Inferior parietal cortex (tissue), 1 donor: Measurements from ENCODE around the gene MPL.

Source experiments
- DNase-seq: peaks from one replicate; pipeline ENCODE4 v3.0.0-alpha.2; 2016; ENCODE audit errors: extremely low spot score

MPL gene

DNA sequence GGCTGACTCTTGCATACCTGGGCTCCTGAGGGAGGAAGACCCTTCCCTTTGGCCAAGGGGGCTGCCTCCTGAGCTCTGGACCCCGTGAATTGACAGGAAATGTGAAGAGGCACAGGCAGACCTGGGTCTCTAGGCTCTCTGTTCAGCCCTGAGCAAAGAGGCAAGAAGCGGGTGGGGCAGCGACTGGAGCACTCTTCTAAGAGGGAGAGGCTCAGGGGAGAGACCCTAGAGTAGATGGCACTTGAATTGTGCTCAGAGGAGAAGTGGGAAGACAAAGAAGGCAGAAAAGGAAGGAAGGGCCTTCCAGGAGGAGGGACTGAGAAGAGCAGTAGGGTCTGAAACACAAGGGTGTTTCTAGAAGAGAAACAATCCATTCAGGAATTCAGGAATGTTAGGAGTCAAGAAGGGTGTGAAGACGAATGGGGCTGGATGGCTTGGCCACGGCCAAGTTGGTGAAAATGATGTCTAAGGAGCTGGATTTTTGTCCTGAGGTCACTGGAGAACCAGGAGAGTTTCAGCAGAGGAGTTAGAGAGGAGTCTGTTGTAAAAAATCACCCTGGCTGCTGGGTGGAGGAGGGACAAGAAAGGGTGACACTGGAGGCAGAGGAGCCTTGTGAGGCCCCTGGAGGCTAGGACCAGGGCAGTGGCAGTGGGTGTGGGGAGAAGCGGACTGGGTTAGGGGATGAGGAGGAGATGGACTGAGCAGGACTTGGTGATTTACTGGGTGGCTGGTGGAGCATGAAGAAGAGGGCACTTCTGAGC lies 31.5 kb upstream of the MPL start:
- DNase-seq: no peak

DNA sequence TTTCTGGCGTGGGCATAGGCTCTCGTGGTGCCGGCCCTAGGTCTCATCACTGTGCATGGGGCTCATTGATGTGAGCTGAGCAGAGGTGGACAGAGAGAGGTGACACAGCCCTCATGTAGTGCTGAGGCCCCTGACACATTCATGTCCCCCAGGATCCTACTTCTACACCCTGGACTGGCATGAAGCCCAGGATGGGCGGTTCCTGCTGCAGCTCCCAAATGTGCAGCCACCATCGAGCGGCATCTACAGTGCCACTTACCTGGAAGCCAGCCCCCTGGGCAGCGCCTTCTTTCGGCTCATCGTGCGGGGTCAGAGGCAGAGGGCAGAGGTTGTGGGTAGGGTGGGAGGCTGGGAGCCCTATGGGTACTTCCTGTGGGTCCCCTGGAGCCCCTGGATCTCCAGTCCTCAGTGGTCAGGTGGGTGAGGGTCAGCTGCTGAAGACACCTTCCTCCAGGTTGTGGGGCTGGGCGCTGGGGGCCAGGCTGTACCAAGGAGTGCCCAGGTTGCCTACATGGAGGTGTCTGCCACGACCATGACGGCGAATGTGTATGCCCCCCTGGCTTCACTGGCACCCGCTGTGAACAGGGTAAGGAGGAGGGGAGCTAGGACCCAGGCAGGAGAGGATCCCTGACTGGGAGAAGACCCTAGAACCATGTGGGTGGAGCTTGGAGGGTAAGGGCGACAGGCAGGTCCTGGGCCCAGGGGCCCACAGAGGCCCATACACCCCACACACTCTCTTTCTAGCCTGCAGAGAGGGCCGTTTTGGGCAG lies 30.7 kb upstream of the MPL start:
- no peak for DNase-seq

DNA sequence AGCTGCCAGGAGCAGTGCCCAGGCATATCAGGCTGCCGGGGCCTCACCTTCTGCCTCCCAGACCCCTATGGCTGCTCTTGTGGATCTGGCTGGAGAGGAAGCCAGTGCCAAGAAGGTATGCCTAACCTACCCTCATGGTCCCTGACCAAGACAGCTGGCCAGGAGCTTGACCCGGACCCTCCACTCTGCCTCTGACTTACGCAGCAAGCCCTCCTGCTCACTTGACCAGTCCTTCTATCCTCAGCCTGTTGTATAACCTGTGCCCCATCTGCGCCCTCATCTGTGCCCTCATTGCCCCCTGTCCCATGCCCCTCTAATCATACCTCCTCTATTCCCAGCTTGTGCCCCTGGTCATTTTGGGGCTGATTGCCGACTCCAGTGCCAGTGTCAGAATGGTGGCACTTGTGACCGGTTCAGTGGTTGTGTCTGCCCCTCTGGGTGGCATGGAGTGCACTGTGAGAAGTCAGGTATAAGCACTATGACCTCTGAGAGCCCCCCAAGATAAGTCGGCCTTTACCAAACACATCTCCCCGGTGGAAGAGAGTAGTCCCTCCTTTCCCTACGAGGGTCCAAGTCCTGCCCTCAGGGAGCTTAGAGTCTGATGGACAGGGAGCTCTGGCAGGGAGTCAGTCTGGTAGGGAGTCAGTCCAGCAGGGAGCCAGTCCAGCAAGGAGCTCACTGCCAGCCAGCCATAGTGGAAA lies 30.0 kb upstream of the MPL start:
- DNase-seq: no peak

DNA sequence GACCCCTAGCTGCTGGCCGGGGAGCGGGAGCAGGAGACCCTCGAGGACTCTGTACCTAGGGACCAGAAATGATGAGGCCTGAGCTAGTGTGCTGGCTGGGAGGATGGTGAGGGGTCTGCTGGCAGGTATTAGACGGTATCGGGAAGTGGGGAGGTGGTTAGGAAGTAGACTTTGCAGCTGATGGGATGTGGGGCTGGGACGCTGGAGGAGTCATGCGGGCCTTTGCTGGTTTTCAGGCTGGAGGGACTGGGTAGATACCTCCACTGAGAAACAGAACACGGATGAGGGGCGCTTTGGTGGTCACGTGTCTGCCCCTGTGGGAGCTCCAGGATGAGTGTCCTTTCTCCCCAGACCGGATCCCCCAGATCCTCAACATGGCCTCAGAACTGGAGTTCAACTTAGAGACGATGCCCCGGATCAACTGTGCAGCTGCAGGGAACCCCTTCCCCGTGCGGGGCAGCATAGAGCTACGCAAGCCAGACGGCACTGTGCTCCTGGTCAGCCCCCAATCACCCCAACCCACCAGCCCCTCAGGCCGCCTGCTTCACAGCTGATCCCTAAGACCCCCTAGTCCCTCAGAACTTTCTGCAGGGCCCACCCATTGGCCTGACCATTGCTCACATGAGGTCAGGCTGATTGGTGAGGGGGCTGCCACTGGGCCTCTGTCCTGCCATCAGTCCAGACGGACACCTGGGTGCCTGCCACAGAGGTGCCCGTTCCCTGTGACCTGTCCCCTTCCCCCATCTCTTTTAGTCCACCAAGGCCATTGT lies 28.8 kb upstream of the MPL start:
- no peak for DNase-seq

- no peak for DNase-seq
Measured at GRCh38 chr1:43309405-43310025, 28.1 kb upstream of the MPL start.

DNA sequence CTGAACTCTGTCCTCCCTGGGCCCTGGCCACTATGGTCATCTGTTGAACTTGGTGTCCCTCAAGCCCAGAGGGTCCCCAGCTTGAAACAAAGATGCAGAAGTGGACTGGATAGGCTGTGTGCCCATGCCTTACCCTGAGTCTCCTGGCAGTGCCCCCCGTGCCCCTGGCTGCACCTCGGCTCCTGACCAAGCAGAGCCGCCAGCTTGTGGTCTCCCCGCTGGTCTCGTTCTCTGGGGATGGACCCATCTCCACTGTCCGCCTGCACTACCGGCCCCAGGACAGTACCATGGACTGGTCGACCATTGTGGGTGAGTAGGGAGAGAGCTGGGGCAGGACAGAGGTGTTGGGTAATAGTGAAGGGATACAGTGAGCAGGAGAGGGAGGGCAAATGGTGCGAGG lies 26.1 kb upstream of the MPL start:
- no peak for DNase-seq

GRCh38 chr1:43312212-43312623 lies 25.4 kb upstream of the MPL start:
- no peak for DNase-seq

DNA sequence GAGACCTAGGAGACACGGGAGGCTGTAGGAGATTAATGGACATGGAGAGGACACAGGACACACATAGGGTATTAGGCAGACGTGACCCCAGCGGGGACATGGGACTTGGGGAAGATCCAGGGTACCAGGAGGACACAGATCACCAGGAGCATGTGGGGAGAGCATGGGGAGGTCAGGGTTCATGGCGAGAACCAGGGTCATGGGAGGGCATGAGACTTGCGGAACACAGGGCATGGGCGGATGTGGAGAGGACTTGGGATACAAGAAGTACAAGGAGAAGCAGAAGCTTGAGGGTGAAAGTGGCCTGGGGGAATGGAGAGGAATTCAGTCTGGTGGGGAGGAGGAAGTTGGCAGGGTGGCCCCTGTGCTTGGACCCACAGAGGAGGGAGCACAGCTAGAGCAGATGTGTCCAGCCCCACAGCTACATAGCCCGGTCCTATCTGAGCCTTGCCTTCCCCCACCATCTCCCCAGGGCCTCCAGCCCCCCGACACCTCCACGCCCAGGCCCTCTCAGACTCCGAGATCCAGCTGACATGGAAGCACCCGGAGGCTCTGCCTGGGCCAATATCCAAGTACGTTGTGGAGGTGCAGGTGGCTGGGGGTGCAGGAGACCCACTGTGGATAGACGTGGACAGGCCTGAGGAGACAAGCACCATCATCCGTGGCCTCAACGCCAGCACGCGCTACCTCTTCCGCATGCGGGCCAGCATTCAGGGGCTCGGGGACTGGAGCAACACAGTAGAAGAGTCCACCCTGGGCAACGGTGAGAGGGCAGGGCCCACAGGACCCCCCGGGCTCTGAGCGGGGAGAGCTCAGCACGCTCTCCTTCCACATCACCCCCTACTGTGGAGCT lies 24.7 kb upstream of the MPL start:
- no peak for DNase-seq

DNA sequence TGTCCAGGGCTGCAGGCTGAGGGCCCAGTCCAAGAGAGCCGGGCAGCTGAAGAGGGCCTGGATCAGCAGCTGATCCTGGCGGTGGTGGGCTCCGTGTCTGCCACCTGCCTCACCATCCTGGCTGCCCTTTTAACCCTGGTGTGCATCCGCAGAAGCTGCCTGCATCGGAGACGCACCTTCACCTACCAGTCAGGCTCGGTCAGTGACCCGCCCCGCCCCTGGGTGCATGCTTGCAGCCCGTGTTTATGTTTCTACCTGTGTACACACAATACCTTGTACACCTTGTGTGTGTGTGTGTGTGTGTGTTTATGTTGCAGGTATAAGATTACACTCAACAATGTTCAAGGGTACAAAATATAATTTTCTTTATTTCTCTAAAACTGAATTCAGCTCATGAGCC lies 23.8 kb upstream of the MPL start:
- DNase-seq: no peak

GRCh38 chr1:43314233-43314632 lies 23.4 kb upstream of the MPL start:
- DNase-seq: no peak

GRCh38 chr1:43315481-43315880 lies 22.1 kb upstream of the MPL start:
- peak; percentile 64 for DNase-seq

DNA sequence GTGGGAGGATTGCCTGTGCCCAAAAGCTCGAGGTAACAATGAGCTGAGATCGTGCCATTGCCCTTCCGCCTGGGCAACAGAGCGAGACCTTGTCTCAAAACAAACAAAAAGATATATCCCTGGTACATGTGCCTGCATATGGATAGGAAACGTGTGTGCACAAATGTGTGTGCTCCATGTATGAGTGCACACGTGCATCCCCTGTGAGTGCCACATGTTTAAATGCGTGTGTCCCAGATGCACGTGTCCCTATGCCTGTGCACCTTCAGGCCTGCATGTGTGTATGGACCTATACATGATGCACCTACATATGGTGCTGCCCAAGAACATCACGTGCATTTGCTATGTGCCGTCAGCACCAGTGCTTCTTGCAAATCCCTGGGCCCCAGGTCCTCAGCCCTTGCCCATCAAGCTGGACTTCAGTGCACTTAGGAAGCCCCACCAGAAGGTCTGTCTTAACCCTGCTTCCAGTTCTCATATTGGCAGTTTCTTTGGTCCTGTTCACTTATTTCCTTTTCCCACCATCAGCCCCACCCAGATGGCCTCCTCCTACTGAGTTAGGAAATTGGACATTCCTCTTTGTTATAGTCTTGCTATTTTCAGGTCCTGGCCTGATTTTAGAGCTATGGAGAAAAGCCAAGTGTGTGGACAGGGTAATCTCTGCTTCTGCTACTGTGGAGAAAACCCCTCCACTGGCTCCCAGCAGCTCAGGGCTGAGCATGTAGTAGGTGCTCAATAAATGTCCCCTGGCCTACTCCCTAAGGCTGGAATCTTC lies 21.5 kb upstream of the MPL start:
- no peak for DNase-seq

- no peak for DNase-seq
Measured at GRCh38 chr1:43316738-43317520, 20.7 kb upstream of the MPL start.

GRCh38 chr1:43317817-43318471 lies 19.7 kb upstream of the MPL start:
- peak; percentile 53 for DNase-seq

GRCh38 chr1:43318831-43319230 lies 18.8 kb upstream of the MPL start:
- no peak for DNase-seq

DNA sequence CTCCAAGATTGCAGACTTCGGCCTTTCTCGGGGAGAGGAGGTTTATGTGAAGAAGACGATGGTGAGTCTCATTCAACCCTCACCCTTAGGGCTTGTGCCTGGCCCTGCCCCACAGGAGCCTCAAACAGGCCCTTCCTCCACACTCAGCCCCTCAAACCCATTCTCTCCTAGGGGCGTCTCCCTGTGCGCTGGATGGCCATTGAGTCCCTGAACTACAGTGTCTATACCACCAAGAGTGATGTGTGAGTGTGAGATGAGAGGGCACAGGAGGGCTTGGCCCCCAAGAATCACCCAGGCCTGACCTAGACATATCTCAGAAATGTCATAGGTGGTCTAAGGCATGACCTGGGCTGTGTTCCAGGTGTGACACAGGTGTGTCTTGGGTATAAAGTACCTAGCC lies 18.3 kb upstream of the MPL start:
- DNase-seq: no peak

DNA sequence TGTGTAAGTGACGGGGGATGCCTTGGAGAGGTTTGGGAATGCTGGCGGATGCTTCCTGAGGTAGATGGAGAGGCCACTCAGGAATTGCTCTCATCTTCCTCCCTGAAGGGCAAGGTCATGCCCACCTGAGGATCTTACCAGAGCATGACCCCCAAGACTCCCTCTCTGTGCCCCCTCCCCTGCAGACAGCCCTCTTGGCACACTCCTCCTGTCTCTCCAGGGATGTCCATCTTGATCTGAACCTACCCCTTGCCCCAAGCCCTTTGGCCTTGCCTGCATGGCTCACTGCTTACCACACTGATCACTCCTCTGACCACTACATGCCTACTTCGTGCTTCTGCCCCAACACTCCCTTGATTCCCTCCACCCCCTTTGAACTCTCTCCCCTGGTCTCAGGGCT lies 17.9 kb upstream of the MPL start:
- DNase-seq: no peak

- DNase-seq: no peak
Measured at GRCh38 chr1:43321331-43321891, 16.2 kb upstream of the MPL start.
